HG03097 (cell line): ENCODE measurements around the gene MCM3AP.
"Not testable (repeated sequence)": the region's sequence is repeated elsewhere in the genome, so short reads cannot be mapped to it uniquely, and the experiment has no call there.

ENCODE experiments used
- ATAC-seq: cut with Tn5 transposase; IDR thresholded peaks from one replicate; pipeline ENCODE4 v1.9.1; 2021; ENCODE audit not compliant: unreplicated experiment, low FRiP score

The MCM3AP gene

DNA sequence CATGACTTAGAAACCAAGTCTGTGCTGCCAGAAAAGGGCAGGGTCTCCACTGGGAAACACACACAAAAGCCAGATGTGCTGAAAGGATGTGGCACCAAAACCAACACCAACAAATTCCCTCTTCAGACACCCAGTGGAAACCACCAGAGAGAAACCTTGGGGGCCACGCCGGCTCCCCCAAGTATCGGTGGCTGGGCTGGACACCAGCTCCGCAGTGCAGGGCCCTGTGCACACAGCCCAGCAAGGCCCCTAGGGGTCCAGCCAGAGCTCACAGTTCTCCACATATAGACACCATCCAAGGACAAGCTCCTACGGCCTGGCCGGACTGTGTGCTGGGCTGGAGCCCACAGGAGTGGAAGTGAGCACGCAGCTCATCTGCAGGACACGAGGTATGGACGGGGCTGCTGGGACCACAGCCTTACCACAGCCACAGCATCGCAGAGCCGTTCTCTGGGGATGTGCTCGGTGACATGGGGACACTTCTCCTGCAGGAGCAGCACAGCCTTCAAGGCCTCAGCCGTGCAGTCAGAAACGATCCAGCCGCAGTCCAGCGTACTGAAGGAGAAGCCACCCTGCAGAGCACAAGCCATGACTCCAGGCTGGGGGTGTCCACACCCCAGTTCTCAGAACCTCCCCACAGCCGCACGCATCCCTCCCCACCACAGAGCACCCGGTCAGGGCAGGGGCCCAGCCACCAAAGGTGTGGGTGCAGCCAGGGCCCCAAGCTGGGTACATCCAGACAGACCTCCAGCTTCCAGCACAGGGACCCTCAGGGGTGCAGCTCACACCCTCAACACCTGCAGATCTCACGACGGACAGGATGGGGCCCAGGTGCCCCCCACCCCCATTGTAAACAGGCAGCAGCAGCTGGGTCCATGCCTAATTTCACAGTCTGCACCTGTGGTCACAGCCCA, 78.1 kb downstream of the MCM3AP start:
- ATAC-seq, result no peak

GRCh38 chr21:46206163-46207005, 79.0 kb downstream of the MCM3AP start:
- no peak for ATAC-seq

GRCh38 chr21:46205766-46206162, 79.6 kb downstream of the MCM3AP start:
- ATAC-seq, result no peak

GRCh38 chr21:46205166-46205565, 80.2 kb downstream of the MCM3AP start:
- ATAC-seq, result no peak

- no peak for ATAC-seq
These were observed 82.2 kb downstream of the MCM3AP start for GRCh38 chr21:46203203-46203600.

GRCh38 chr21:46202592-46203202, 82.7 kb downstream of the MCM3AP start:
- no peak for ATAC-seq

- not testable (repeated sequence) for ATAC-seq
These were observed 84.3 kb downstream of the MCM3AP start for GRCh38 chr21:46200877-46201803.

DNA sequence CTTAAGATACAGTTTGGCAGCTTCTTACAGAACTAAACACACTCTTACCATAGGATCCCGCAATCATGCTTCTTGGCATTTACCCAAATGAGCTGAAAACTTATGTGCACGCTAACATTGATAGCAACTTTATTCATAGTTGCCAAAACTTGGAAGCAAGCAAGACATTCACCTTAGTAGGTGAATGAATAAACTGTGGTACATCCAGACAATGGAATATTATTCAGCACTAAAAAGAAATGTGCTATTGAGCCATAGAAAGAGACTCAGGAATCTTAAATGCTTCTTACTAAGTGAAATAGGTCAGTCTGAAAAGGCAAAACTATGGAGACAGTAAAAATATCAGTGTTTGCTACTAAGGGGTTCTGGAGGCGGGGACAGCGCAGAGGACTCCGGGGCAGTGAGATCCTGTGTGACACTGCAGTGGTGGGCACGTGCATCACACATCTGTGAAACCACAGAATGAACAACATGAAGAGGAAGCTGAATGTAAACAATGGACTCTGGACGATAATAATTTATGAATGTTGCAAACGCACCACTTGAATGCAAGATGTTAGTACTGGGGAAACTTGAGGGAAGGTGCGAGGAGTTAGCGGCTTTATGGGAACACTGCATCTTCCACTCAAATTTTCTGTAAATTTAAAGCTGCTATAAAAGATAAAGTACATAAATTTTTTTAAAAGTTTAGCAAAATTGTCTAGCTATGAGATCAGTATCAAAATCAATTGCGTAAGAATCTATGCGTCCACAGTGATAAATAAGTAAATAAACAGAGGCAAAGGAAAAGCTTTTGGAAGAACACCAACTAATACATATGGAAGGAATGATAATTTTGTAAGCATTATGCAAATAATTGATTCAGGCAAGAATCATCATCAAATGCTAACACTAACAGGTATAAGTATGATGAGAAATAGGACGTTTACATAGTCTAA, 85.7 kb downstream of the MCM3AP start:
- ATAC-seq, result no peak

DNA sequence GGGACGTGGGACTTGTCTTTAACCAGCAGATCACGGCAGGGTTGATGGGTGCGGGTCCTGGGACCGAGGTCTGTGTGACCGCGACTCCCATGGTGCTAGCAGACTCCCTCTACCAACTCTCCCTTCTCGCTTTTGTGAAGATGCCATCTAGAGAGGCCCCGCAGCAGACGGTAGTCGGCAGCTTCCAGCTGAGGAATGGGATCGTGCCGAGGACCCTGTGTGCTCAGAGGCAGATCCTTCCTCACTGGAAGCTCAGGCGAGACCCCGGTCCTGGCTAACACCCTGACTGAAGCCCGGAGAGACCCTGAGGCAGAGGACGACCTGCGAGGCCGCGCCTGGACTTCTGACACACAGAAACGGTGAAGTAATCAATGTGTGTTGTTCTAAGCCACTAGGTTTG, 88.7 kb downstream of the MCM3AP start:
- ATAC-seq, result no peak

GRCh38 chr21:46195595-46196195, 89.7 kb downstream of the MCM3AP start:
- no peak for ATAC-seq

DNA sequence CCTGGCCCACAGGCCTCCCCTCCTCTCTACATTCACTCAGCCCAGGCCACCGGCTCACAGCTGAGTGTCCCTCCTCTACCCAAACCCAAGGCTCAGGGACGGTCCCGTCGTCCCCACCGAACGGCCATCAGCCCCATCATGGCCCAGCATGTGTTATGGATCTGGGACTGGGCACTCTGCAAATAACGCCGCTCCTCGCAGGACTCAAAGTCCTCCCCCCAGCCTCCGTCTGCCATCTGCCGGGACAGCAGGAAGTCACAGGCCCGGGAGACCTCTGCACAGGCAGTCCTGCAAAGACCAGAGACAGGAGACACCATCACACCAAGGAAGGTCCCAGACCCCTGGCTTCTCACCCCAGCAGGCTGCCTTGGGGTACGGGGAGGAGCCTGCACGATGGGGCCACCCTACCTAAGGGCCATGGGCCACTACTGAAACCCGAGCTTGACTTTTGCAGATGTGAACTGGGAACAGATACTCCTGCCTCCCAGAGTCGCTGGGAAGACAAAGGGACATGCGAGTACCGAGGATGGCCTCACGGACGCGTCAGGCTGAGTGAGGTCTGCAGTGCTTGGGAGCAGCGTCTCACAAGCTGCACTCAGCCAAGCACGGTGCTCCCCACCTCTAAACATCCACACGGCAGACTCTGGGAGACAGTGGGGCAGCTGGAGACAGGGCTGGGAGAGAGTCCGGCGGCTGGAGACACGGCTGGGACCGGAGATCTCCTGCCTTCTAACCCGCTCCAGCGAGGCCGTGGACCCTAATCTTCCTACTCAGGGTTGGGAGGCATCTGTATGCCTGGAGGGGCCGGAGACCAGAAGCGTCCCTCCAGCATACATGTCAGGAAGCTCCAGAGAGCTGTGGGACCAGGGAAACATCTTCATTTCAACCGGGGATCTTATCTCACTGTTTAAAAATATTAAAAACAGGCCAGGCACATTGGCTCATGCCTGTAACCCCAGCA, 90.8 kb downstream of the MCM3AP start:
- no peak for ATAC-seq

DNA sequence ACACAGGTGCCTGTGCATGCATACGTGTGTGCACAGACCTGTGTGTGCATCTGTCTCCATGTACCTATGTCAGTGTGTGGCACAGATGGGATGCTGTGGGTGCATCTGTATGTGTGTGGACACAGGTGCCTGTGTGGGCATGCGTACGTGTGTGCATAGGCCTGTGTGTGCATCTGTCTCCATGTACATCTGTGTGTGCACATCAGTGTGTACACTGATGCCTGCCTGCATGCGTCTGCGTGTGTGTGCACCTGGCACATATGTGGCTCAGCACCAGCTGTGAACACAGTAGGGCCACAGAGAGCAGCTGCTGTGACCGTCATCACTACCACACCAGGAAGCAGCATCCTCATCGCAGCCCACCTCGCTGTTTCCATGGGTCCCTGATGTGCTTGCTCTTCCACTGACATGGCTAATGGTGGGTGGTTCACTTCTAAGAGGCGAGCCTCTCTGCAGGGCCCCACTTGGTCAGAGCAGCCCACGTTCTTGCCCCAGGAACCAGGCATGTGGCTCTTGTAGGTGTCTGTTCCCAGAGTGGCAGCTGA, 91.5 kb downstream of the MCM3AP start:
- ATAC-seq, result no peak

DNA sequence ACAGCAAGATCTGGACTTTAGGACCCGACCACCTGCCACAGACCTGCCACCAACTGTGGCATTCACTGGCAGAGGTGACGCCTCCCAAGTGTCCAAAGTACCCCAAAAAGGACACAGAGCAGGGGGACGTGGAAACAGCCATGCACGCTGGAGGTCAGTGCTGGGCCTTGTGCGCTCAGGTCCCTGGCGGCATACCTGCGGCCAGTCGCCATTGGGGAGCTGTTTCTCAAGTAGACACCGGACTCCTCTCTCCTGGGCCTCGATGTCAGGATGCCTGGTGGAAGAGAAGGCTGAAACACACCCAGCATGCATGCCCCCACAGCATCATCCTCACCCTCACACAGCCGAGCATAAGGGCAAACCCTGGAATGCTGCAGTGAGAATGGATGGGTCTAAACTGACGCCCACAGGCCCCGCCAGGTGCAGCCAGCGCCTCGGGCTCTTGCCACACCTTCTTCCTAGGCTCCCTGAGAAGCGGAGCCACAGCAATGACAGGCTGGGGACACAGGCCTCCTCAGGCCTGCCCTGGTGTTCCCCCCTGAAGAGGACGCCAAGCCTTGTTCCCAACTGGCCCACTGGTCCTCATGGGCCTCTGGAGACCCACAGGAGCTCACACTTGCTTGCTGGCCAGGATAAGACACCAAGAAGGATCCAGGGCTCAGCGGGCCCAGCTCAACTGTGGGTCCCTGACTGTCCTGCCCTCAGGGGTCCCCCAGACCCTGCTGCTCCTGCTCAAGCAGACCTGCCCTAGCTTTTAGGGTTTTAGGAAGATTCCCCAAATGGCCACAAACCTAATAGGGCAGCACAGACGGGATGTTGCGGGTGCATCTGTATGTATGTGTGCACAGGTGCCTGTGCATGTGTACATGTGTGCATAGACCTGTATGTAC, 93.5 kb downstream of the MCM3AP start:
- no peak for ATAC-seq

DNA sequence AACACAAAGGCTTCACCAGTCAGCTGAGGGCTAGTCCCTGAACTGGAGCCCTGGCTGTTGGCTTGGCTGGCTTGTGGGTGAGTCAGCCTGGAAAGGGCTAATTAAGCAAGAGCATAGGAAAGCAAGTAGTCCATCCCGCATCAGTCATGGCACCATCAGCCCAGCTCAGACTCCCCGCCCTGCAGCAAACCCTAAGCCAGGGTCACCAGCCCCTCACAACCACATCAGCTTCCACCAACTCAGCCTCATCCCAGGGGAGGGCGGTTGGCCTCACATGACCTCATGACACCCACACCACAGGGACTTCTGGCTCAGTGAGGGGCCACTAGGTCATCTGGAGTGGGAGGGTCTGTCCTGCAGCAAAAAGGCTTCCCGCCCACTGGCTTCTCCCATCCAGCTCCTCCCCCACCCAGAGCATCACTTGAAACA, 94.1 kb downstream of the MCM3AP start:
- no peak for ATAC-seq

DNA sequence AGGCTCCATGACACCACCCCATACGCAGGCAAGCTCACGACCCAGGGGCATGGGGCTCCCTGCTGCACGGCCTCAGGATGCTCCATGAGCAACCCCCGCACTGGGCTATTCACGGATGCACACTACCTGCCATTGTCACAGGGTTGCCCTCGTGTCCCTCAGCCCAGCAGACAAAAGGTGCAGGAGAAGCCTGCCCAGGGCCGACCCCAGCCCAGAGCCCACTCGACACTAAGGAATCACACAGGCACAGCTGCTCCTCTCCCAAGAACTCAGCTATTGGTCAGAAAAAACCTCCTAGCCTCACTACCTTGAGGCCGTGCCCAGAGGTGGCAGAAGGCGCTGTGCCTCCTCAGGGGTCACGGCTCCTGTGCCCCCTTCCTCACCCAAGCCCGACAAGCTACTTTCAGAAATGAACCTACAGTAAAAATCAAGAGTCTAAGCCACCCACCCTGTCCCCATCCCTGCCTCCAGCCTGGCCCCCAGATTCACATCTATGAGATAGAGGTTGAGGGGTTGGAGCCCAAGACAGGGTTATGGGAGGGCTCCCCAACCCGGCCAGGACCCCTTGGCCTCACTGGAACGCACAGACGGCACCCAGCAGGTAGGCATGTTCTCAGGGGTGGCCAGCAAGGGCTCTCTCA, 94.8 kb downstream of the MCM3AP start:
- ATAC-seq, result no peak
